ENCODE results near the gene LILRB2.
"Not testable (repeated sequence)": the region's sequence is repeated elsewhere in the genome, so short reads cannot be mapped to it uniquely, and the experiment has no call there.

DNA sequence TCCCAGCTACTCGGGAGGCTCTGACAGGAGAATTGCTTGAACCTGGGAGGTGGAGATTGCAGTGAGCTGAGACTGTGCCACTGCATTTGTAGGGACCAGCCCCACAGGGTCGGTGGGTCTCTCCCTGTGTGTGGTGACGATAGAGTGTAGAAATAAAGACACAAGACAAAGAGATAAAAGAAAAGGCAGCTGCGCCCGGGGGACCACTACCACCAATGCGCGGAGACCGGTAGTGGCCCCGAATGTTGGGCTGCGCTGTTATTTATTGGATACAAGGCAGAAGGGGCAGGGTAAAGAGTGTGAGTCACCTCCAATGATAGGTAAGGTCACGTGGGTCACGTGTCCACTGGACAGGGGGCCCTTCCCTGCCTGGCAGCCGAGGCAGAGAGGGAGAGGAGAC, 41.4 kb upstream of the LILRB2 start:
- TF ChIP-seq POLR2A (IDR thresholded peaks at IDR 0.05): not testable (repeated sequence)
- TF ChIP-seq, protein P1, sequence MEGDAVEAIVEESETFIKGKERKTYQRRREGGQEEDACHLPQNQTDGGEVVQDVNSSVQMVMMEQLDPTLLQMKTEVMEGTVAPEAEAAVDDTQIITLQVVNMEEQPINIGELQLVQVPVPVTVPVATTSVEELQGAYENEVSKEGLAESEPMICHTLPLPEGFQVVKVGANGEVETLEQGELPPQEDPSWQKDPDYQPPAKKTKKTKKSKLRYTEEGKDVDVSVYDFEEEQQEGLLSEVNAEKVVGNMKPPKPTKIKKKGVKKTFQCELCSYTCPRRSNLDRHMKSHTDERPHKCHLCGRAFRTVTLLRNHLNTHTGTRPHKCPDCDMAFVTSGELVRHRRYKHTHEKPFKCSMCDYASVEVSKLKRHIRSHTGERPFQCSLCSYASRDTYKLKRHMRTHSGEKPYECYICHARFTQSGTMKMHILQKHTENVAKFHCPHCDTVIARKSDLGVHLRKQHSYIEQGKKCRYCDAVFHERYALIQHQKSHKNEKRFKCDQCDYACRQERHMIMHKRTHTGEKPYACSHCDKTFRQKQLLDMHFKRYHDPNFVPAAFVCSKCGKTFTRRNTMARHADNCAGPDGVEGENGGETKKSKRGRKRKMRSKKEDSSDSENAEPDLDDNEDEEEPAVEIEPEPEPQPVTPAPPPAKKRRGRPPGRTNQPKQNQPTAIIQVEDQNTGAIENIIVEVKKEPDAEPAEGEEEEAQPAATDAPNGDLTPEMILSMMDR (IDR thresholded peaks at IDR 0.05): not testable (repeated sequence)

Data from stomach (tissue), 4 donors.